ENCODE results near the gene TPCN2. TPM values are rescaled to one million over a fixed set of nuclear protein-coding genes. Genes with fewer than 3 reads are reported as not detected.
"Not testable (repeated sequence)": the region's sequence is repeated elsewhere in the genome, so short reads cannot be mapped to it uniquely, and the experiment has no call there.

Gene TPCN2
- polyA plus RNA-seq, 3 donors from 2014 or later: 4.8 to 7.0 (median 5.0) TPM

GRCh38 chr11:69131644-69132300 lies 83.0 kb downstream of the TPCN2 start:
- no peak overlapping the region for H3K27ac Mint-ChIP-seq
- no peak for DNase-seq
- no peak overlapping the region for H3K4me3 Mint-ChIP-seq
- no peaks in the 10 kb centered on the region for H3K4me1 Mint-ChIP-seq
- no peaks in the 10 kb centered on the region for H3K36me3 Mint-ChIP-seq
- H3K27me3 Mint-ChIP-seq (ENCODE audit: low read depth in 3 of 3): peaks cover 0 to 7% (median 1%) of the 10 kb centered on the region in 3 donors
- peaks cover 0 to 6% (median 0%) of the 10 kb centered on the region in 6 donors for H3K9me3 Mint-ChIP-seq

DNA sequence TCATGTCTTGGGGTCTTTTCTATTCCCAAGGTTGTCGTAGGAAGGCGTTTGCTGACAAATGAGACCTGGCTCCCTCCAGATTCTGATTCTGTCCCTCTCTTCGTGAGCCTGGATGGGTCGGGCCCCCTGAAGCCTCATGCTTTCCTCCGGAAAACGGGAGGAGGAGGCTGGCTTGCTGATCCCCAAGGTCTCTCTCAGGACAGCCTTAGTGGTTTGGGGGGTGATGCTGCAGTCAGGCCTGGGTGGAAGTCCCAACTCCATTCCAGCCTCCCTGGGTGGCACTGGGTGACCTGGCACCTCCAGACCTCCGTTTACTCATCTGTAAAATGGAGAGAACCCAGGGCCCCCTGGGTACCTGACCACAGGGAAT lies 83.6 kb downstream of the TPCN2 start:
- H3K36me3 Mint-ChIP-seq: no peaks in the 10 kb centered on the region
- DNase-seq: no peak
- no peaks in the 10 kb centered on the region for H3K4me1 Mint-ChIP-seq
- H3K27ac Mint-ChIP-seq: no peak overlapping the region
- H3K9me3 Mint-ChIP-seq: peaks cover 0 to 6% (median 0%) of the 10 kb centered on the region in 6 donors
- H3K4me3 Mint-ChIP-seq: no peak overlapping the region
- H3K27me3 Mint-ChIP-seq (ENCODE audit: low read depth in 3 of 3): peaks cover 0 to 7% (median 1%) of the 10 kb centered on the region in 3 donors

- peaks cover 0 to 6% (median 0%) of the 10 kb centered on the region in 6 donors for H3K9me3 Mint-ChIP-seq
- no peak for DNase-seq
- no peaks in the 10 kb centered on the region for H3K4me1 Mint-ChIP-seq
- H3K27ac Mint-ChIP-seq: no peak overlapping the region
- H3K4me3 Mint-ChIP-seq: no peak overlapping the region
- H3K27me3 Mint-ChIP-seq (ENCODE audit: low read depth in 3 of 3): peaks cover 0 to 7% (median 2%) of the 10 kb centered on the region in 3 donors
- no peaks in the 10 kb centered on the region for H3K36me3 Mint-ChIP-seq
Measured at GRCh38 chr11:69133251-69133650, 84.5 kb downstream of the TPCN2 start.

DNA sequence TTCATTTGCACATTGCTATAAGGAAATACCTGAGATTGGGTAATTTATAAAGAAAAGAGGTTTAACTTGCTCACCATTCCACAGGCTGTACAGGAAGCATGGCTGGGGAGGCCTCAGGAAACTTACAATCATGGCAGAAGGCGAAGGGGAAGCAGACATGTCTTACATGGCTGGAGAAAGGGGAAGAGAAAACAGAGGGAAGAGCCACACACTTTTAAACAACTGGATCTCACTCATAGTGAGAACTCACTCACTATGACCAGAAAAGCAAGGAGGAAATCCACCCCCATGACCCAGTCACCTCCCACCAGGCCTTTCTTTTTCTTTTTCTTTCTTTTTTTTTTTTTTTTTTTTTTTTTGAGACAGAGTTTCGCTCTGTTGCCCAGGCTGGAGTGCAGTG lies 85.5 kb downstream of the TPCN2 start:
- H3K9me3 Mint-ChIP-seq; DNase-seq; H3K36me3 Mint-ChIP-seq; H3K4me1 Mint-ChIP-seq; H3K27me3 Mint-ChIP-seq (ENCODE audit: low read depth in 3 of 3); H3K4me3 Mint-ChIP-seq; H3K27ac Mint-ChIP-seq: not testable (repeated sequence)

- Mint-ChIP-seq H3K27ac (no peak overlapping the region), H3K36me3 (no peaks in the 10 kb centered on the region), H3K9me3 (peaks cover 0 to 6% (median 0%) of the 10 kb centered on the region in 6 donors), H3K27me3 (ENCODE audit: low read depth in 3 of 3) (peaks cover 0 to 4% (median 2%) of the 10 kb centered on the region in 3 donors), H3K4me3 (no peak overlapping the region), H3K4me1 (no peaks in the 10 kb centered on the region)
- DNase-seq: no peak
Measured at GRCh38 chr11:69134957-69135356, 86.2 kb downstream of the TPCN2 start.

- DNase-seq: no peak
- no peaks in the 10 kb centered on the region for H3K4me1 Mint-ChIP-seq
- no peak overlapping the region for H3K4me3 Mint-ChIP-seq
- H3K9me3 Mint-ChIP-seq: peaks cover 0 to 6% (median 0%) of the 10 kb centered on the region in 6 donors
- H3K36me3 Mint-ChIP-seq: no peaks in the 10 kb centered on the region
- H3K27ac Mint-ChIP-seq: peak overlapping the region in 1 of 6 donors; percentile 67
- peaks cover 0 to 4% (median 2%) of the 10 kb centered on the region in 3 donors for H3K27me3 Mint-ChIP-seq (ENCODE audit: low read depth in 3 of 3)
Measured at GRCh38 chr11:69135420-69136363, 87.0 kb downstream of the TPCN2 start.

- Mint-ChIP-seq H3K27ac (no peak overlapping the region), H3K36me3 (no peaks in the 10 kb centered on the region), H3K4me3 (no peak overlapping the region), H3K9me3 (peaks cover 0 to 6% (median 0%) of the 10 kb centered on the region in 6 donors), H3K4me1 (no peaks in the 10 kb centered on the region), H3K27me3 (ENCODE audit: low read depth in 3 of 3) (peaks cover 0 to 6% (median 2%) of the 10 kb centered on the region in 3 donors)
- DNase-seq: no peak
Measured at GRCh38 chr11:69136471-69136870, 87.7 kb downstream of the TPCN2 start.

GRCh38 chr11:69137151-69137844 lies 88.6 kb downstream of the TPCN2 start:
- Mint-ChIP-seq H3K27me3 (ENCODE audit: low read depth in 3 of 3) (peaks cover 3 to 7% (median 3%) of the 10 kb centered on the region in 3 donors), H3K27ac (no peak overlapping the region), H3K4me1 (no peaks in the 10 kb centered on the region), H3K4me3 (no peak overlapping the region), H3K36me3 (no peaks in the 10 kb centered on the region), H3K9me3 (peaks cover 0 to 6% (median 0%) of the 10 kb centered on the region in 6 donors)
- DNase-seq: no peak

- DNase-seq: no peak
- Mint-ChIP-seq H3K9me3 (peaks cover 0 to 4% (median 0%) of the 10 kb centered on the region in 6 donors), H3K27me3 (ENCODE audit: low read depth in 3 of 3) (peaks cover 3 to 7% (median 4%) of the 10 kb centered on the region in 3 donors), H3K27ac (no peak overlapping the region), H3K4me3 (no peak overlapping the region), H3K36me3 (no peaks in the 10 kb centered on the region), H3K4me1 (no peaks in the 10 kb centered on the region)
Measured at GRCh38 chr11:69138265-69138664, 89.5 kb downstream of the TPCN2 start.

DNA sequence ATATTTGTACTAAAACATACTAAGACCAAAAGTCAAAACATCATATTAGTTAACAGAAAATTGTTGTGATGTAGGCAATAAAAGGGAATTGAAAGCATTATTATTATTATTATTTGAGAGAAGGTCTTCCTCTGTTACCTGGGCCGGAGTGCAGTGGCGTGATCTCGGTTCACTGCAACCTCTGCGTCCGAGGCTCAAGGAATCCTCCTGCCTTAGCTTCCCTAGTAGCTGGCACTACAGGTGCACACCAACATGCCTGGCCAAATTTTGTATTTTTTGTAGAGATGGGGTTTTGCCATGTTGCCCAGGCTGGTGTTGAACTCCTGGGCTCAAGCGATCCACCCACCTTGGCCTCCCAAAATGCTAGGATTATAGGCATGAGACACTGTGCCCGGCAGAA lies 91.4 kb downstream of the TPCN2 start:
- H3K9me3 Mint-ChIP-seq; H3K36me3 Mint-ChIP-seq; H3K4me1 Mint-ChIP-seq; DNase-seq; H3K27ac Mint-ChIP-seq; H3K4me3 Mint-ChIP-seq; H3K27me3 Mint-ChIP-seq (ENCODE audit: low read depth in 3 of 3): not testable (repeated sequence)

DNA sequence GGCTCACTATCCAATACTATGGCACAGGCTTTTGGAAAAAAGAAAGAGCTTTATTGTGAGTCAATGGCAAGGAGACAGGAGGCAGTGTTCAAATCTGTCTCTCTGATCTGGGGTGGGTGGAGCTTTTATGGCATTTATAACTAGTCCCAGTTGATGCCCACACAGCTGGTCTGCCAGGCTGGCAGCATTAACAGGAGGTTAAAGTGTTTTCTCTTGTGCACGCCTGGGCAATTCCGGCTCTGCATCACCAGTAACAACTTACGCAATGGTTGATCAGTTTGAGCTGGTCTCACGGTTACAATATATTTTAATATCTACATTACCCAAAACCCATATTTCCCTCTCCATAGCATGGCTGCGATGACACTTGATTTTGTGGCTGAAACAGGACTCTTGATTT lies 91.9 kb downstream of the TPCN2 start:
- DNase-seq: no peak
- H3K4me3 Mint-ChIP-seq: no peak overlapping the region
- peaks cover 0 to 2% (median 0%) of the 10 kb centered on the region in 6 donors for H3K9me3 Mint-ChIP-seq
- no peaks in the 10 kb centered on the region for H3K36me3 Mint-ChIP-seq
- H3K4me1 Mint-ChIP-seq: no peaks in the 10 kb centered on the region
- H3K27ac Mint-ChIP-seq: no peak overlapping the region
- peaks cover 3 to 10% (median 8%) of the 10 kb centered on the region in 3 donors for H3K27me3 Mint-ChIP-seq (ENCODE audit: low read depth in 3 of 3)

- Mint-ChIP-seq H3K27me3 (ENCODE audit: low read depth in 3 of 3) (peaks cover 3 to 12% (median 10%) of the 10 kb centered on the region in 3 donors), H3K4me3 (no peak overlapping the region), H3K36me3 (no peaks in the 10 kb centered on the region), H3K9me3 (peaks cover 0 to 12% (median 7%) of the 10 kb centered on the region in 6 donors), H3K4me1 (no peaks in the 10 kb centered on the region), H3K27ac (no peak overlapping the region)
- no peak for DNase-seq
Measured at GRCh38 chr11:69141742-69142141, 93.0 kb downstream of the TPCN2 start.

DNA sequence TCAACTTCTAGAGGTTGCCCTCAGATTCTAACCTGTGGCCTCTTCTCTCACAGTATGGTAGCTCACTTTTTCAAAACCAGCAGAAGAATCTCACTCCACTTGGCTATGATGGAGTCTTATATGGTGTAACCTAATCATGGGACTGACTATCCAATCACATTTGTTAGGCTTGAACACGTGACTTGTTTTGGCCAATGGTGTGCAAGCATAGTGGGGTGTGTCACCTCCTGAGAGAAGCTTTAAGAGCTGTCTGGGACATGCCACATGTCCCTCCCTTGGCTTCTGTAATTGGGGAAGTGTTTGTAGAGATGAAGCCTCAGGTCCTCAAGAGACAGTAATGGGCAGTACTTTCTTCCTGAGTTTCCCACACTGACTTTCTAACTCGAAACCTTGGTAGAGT lies 94.2 kb downstream of the TPCN2 start:
- no peaks in the 10 kb centered on the region for H3K36me3 Mint-ChIP-seq
- no peak overlapping the region for H3K27ac Mint-ChIP-seq
- no peaks in the 10 kb centered on the region for H3K4me1 Mint-ChIP-seq
- H3K4me3 Mint-ChIP-seq: no peak overlapping the region
- peaks cover 0 to 12% (median 8%) of the 10 kb centered on the region in 6 donors for H3K9me3 Mint-ChIP-seq
- DNase-seq: no peak
- peaks cover 3 to 12% (median 8%) of the 10 kb centered on the region in 3 donors for H3K27me3 Mint-ChIP-seq (ENCODE audit: low read depth in 3 of 3)

Measured in immature natural killer cell (primary cell).